DMS53 treated with DMSO at 0.1 percent for 48 hours (cell line): ENCODE data around the gene FIP1L1.
A peak's percentile ranks its signal among the peaks of the same experiment; 100 is the strongest.
"Not testable (repeated sequence)": the region's sequence is repeated elsewhere in the genome, so short reads cannot be mapped to it uniquely, and the experiment has no call there.

Experiments
- DNase-seq: peaks from one replicate; lab custom pipeline; 2025; ENCODE audit not compliant: unreplicated experiment; lab: John Stamatoyannopoulos, UW

The FIP1L1 gene

GRCh38 chr4:53374777-53375258, 2.6 kb upstream of the FIP1L1 start:
- no peak for DNase-seq

DNA sequence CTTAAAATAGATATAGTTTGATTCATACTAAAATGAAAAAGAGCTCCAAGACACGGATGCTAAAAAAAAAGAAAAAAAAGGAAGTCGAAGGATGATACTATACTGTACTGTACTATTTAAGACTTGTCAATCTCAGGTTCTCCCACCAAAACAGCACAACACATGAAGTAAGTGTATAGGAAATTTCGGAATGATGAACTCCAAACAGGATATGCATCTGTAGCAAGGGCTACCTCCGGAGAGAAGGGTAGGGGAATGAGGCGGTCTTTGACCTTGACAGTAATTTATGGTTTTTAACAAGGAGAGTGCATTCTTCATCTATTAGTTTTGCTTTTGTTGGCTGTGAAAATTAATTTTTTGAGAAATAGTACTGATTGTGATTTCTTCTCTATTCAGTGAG, 541 bp upstream of the FIP1L1 start:
- no peak for DNase-seq

GRCh38 chr4:53378171-53378482, 686 bp downstream of the FIP1L1 start:
- DNase-seq = no peak

- no peak for DNase-seq
These were observed 2.8 kb downstream of the FIP1L1 start for GRCh38 chr4:53380221-53380620.

DNA sequence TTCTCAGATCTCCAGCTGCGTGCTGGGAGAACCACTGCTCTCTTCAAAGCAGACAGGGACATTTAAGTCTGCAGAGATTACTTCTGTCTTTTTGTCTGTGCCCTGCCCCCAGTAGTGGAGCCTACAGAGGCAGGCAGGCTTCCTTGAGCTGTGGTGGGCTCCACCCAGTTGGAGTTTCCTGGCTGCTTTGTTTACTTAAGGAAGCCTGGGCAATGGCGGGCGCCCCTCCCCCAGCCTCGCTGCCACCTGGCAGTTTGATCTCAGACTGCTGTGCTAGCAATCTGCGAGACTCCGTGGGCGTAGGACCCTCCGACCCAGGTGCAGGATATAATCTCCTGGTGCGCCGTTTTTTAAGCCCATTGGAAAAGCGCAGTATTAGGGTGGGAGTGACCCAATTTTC, 32.0 kb downstream of the FIP1L1 start:
- not testable (repeated sequence) for DNase-seq

GRCh38 chr4:53419208-53419607, 41.8 kb downstream of the FIP1L1 start:
- DNase-seq = no peak

GRCh38 chr4:53421791-53422190, 44.4 kb downstream of the FIP1L1 start:
- DNase-seq = no peak

- DNase-seq = no peak
These were observed 44.9 kb downstream of the FIP1L1 start for GRCh38 chr4:53422367-53422766.

- no peak for DNase-seq
These were observed 46.8 kb downstream of the FIP1L1 start for GRCh38 chr4:53424280-53424679.

- DNase-seq = no peak
These were observed 49.9 kb downstream of the FIP1L1 start for GRCh38 chr4:53427366-53427765.

DNA sequence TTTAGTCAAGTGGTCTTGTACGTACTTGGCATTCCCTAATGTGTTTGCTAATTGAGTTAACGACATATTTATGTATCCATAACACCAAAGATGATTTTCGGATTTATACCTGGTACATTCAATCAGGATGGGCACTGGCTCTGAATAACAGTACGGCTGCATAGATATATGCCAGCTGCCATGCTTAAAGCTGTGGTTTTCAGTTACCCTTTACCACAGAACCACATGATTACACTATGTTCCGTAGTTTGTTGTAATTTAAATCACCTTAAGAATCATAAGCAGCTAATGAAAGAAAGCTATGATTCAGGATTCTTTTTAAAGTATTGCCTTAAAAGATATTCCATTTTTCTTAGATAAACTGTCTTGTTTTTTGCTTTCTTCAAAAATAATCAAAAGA, 53.6 kb downstream of the FIP1L1 start:
- DNase-seq = no peak

GRCh38 chr4:53432528-53433424, 55.3 kb downstream of the FIP1L1 start:
- no peak for DNase-seq

DNA sequence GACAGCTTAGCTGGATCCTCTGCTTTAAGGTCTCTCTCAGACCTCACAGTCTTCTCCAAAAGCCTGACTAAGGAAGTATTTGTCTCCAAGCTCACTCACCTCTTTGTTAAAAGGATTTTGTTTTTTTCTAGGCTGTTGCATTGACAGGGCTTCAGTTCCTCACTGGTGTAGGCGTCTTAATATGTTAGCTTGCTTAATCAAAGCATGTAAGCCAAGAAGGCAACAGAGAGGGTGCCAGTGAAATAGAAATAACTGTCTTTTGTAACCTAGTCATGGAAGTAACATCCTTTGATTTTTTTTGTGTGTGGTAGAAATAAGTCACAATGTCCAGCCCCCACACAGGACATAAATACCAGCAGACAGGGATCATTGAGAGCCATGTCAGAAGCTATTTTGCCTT, 58.8 kb downstream of the FIP1L1 start:
- no peak for DNase-seq

DNA sequence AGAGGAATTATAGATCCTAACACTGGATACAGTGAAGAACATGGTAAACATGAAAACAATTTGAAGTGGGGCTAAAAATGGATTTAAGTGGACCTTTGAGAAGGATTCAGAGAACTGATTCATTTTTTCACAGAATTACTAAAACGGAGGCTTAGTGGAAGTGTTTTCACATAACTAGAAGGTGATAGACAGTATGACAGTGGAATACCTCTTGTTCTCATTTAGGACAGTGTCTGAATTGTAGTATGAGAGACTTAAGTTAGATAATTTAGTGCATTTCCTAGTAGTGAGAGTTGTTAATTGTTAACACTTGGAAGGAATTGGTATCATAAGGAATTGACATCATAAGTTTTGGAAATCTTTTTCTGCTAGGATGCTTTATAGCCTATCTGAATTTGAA, 64.1 kb downstream of the FIP1L1 start:
- DNase-seq = no peak

DNA sequence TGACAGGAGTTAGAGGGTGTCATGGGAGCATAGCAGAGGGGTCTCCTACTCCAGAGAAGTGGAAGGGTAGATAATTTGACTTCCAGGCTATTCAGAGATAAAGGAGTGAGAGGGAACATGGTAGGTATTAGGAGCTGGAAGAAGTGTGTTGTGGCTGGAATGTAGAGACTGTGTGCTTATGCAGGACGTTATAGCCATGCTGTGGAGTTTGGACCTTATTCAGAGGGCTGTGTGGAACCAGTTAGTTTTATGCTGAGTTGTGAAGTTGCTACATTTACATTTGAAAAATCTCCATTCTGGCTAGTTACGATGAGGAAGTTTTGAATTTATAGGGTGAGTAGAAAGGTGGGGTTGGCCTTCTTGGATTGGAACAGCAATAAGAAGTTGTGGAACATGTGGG, 67.5 kb downstream of the FIP1L1 start:
- no peak for DNase-seq

GRCh38 chr4:53450773-53451172, 73.3 kb downstream of the FIP1L1 start:
- DNase-seq = no peak

- DNase-seq = no peak
These were observed 75.9 kb downstream of the FIP1L1 start for GRCh38 chr4:53453385-53453784.

- peak; percentile 41 for DNase-seq
These were observed 78.3 kb downstream of the FIP1L1 start for GRCh38 chr4:53455766-53456165.

- no peak for DNase-seq
These were observed 78.7 kb downstream of the FIP1L1 start for GRCh38 chr4:53456178-53456577.

DNA sequence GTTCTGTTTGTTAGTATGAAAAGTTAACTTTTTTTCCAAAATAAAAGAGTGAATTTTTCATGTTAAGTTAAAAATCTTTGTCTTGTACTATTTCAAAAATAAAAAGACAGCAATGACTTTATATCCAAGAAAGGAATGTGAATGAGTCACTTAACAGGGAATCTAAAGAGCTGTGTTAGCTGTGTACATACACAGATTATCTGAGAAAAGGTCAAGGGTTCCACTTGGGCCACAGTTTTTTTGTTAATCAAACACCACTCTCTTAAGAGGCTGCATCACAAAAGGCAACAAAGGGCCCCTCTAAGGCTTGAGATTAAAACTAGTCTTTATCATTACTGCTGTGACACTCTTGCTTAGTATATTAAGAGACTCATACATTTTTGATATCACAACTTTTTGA, 82.1 kb downstream of the FIP1L1 start:
- peak; percentile 77 for DNase-seq

- DNase-seq = no peak
These were observed 83.8 kb downstream of the FIP1L1 start for GRCh38 chr4:53461244-53461643.

DNA sequence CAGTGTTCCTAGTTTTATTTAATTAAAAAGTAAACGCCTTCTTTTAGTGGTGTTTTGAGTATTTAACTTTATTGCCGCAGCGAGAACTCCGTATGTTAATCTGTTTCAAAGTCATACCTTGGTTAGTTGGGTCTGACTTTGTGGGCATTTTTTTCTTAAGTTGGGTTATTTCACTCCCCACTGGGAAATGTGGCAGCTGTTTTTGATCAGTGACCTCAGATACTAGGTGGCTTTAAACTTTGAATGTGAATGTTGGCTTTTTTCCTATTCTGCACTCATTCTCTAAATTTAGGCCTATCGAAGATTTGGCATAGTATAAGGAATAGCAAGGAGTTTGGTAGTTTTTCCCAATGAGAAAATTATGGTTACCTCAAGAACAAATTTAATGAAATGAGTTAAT, 85.9 kb downstream of the FIP1L1 start:
- no peak for DNase-seq

DNA sequence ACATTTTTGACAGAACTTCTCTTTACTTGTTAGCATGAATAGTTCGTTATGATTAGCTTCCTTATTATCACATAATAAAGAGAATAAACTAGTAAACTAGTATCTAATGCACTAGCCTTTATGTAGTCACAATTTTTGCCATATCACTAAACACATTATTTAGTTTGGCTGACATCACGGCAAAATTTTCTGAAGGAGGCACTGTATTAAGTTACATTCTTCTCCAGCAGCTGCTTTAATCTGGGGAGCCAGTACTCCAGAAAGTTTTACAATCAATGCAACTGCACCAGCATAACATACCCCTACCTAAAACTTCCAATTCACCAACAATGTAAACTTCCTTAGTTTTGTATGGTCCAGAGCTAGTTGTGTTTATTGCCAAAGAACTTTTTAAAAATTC, 87.8 kb downstream of the FIP1L1 start:
- DNase-seq = no peak
